Keratinocyte (primary cell): ENCODE results near the gene UBR2. TPM values are rescaled to one million over a fixed set of nuclear protein-coding genes. Genes with fewer than 3 reads are reported as not detected.

Source experiments
- DNase-seq: peaks from one replicate; pipeline ENCODE4 v3.0.0-alpha.2; 2011; ENCODE audit warnings: low read depth, missing footprints, low spot score
- FAIRE-seq: peaks from 2 replicates; lab custom pipeline; 2011; peaks lifted over from hg19 to GRCh38; lab: Jason Lieb, UNC
- H2AFZ ChIP-seq: 2 replicates; pipeline ENCODE4 v1.6.0; 2012; ENCODE audit warnings: low read length, control low read depth, inconsistent platforms; ENCODE audit not compliant: control insufficient read depth
- H3K27ac ChIP-seq: 2 replicates; pipeline ENCODE4 v1.5.1; 2011; ENCODE audit warnings: low read length; ENCODE audit not compliant: control insufficient read depth, insufficient read depth
- H3K27me3 ChIP-seq: 3 replicates; pipeline ENCODE4 v1.6.0; 2011; ENCODE audit warnings: low read length; ENCODE audit not compliant: control insufficient read depth, insufficient read depth; ENCODE audit errors: extremely low read depth
- H3K36me3 ChIP-seq, 2 experiments: 2 replicates in 1 of 2; 3 replicates in 1 of 2; pipeline ENCODE4 v1.5.1; 2011; ENCODE audit warnings: low read length in 2 of 2, mild to moderate bottlenecking in 1 of 2; ENCODE audit not compliant: control insufficient read depth in 2 of 2, insufficient read depth in 2 of 2; ENCODE audit errors: extremely low read depth in 1 of 2
- H3K4me1 ChIP-seq: 3 replicates; pipeline ENCODE4 v1.5.1; 2011; ENCODE audit warnings: low read length; ENCODE audit not compliant: control insufficient read depth, insufficient read depth; ENCODE audit errors: extremely low read depth
- H3K4me2 ChIP-seq: 3 replicates; pipeline ENCODE4 v1.6.0; 2011; ENCODE audit warnings: low read depth, low read length; ENCODE audit not compliant: control insufficient read depth, insufficient read depth; ENCODE audit errors: extremely low read depth
- H3K4me3 ChIP-seq, 3 experiments: fragments of 200-600 bp in 1 of 3; sonication (generic) in 1 of 3; 2 replicates in 2 of 3; 3 replicates in 1 of 3; pipeline ENCODE4 v1.5.1; 2011 to 2016; ENCODE audit warnings: low read length in 3 of 3, mild to moderate bottlenecking in 3 of 3, control low read depth in 2 of 3, inconsistent platforms in 1 of 3, low read depth in 1 of 3, mixed read lengths in 1 of 3, mixed run types in 1 of 3, moderate library complexity in 1 of 3; ENCODE audit not compliant: control insufficient read depth in 2 of 3, insufficient read depth in 2 of 3; ENCODE audit errors: extremely low read depth in 1 of 3
- H3K79me2 ChIP-seq: 2 replicates; pipeline ENCODE4 v1.6.0; 2012; ENCODE audit warnings: low read length; ENCODE audit not compliant: control insufficient read depth, insufficient read depth
- H3K9ac ChIP-seq: 3 replicates; pipeline ENCODE4 v1.6.0; 2011; ENCODE audit warnings: low read length; ENCODE audit not compliant: control insufficient read depth, insufficient read depth; ENCODE audit errors: extremely low read depth
- H3K9me1 ChIP-seq: 3 replicates; pipeline ENCODE4 v1.6.0; 2011; ENCODE audit warnings: low read length; ENCODE audit not compliant: control insufficient read depth, insufficient read depth; ENCODE audit errors: extremely low read depth
- H3K9me3 ChIP-seq: 2 replicates; pipeline ENCODE4 v1.5.1; 2012; ENCODE audit warnings: low read depth, low read length; ENCODE audit not compliant: control insufficient read depth
- H4K20me1 ChIP-seq: 3 replicates; pipeline ENCODE4 v1.6.0; 2011; ENCODE audit warnings: low read length; ENCODE audit not compliant: control insufficient read depth, insufficient read depth; ENCODE audit errors: extremely low read depth
- EZH2 ChIP-seq: IDR thresholded peaks from one replicate; pipeline ENCODE4 v1.6.1; 2012; ENCODE audit warnings: inconsistent platforms, mild to moderate bottlenecking, low read length, moderate library complexity
- dilution Hi-C: fragments of 300-500 bp; cut with MboI; formaldehyde crosslinking; loops from one replicate; pipeline ENCODE4 v1.7.0; 2020; ENCODE audit warnings: low sequenced_read_pairs; ENCODE audit not compliant: extremely low pct_ligation_motif_present
- polyA plus RNA-seq, 5 experiments: library from polyadenylated mRNA; depleted of rRNA in 3 of 5; stranded (reverse) in 3 of 5; stranded (forward) in 1 of 5; unstranded in 1 of 5; fragments of >200 nt; gene quantifications; 1 replicate in 1 of 5; 2 replicates in 3 of 5; 3 replicates in 1 of 5; pipeline versions ENCODE4 v1.2.1 to v1.2.3, GENCODE V29; 2011 to 2012; ENCODE audit warnings: missing spikeins in 2 of 5, low read depth in 1 of 5, low replicate concordance in 1 of 5
- TF ChIP-seq, protein P1 (sequence below), 3 experiments: IDR thresholded peaks in 1 of 3; conservative IDR thresholded peaks in 1 of 3; optimal IDR thresholded peaks in 1 of 3; 2 replicates in 2 of 3; 3 replicates in 1 of 3; pipeline versions ENCODE3 to v1.5.1; 2011; ENCODE audit warnings: low read length in 3 of 3, mild to moderate bottlenecking in 3 of 3, moderate library complexity in 2 of 3, control low read depth in 1 of 3, inconsistent platforms in 1 of 3; ENCODE audit not compliant: insufficient read depth in 2 of 3; ENCODE audit errors: extremely low read depth in 1 of 3

UBR2 gene
- polyA plus RNA-seq, 1 donor (not counting 4 experiments of a cell fraction or from before 2014, with no cell fraction given), result 21.6 TPM

DNA sequence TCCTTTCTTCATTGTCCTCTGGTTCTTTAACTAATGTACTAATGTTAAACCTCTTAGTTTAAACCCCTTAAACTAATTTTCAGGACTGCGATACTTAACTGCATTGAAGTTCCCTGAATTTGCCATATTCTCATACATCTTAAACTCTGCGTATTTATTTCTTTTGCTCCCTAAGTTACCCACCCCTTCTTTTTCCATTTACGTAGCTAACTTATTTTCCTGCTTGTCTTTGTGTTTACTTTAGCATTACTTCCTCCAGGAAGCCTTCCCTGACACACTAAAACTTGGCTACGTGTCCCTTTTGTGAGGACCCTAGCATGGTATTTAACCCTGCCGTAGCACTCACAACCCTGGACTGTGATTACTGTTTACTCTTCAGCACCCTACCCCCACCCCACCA is 79.0 kb downstream of the UBR2 start:
- no peak for FAIRE-seq
- no peaks in the 10 kb centered on the region for H3K9me1 ChIP-seq
- H3K4me1 ChIP-seq, result no peaks in the 10 kb centered on the region
- no peak overlapping the region for H3K9ac ChIP-seq
- dilution Hi-C loops, result no loop called here
- no peaks in the 10 kb centered on the region for H3K27me3 ChIP-seq
- no peak for DNase-seq
- H2AFZ ChIP-seq, result no peak overlapping the region
- H3K4me2 ChIP-seq, result no peak overlapping the region
- H4K20me1 ChIP-seq, result no peaks in the 10 kb centered on the region
- TF ChIP-seq, protein P1, sequence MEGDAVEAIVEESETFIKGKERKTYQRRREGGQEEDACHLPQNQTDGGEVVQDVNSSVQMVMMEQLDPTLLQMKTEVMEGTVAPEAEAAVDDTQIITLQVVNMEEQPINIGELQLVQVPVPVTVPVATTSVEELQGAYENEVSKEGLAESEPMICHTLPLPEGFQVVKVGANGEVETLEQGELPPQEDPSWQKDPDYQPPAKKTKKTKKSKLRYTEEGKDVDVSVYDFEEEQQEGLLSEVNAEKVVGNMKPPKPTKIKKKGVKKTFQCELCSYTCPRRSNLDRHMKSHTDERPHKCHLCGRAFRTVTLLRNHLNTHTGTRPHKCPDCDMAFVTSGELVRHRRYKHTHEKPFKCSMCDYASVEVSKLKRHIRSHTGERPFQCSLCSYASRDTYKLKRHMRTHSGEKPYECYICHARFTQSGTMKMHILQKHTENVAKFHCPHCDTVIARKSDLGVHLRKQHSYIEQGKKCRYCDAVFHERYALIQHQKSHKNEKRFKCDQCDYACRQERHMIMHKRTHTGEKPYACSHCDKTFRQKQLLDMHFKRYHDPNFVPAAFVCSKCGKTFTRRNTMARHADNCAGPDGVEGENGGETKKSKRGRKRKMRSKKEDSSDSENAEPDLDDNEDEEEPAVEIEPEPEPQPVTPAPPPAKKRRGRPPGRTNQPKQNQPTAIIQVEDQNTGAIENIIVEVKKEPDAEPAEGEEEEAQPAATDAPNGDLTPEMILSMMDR (optimal IDR thresholded peaks at IDR 0.05 in 1 of 3, IDR thresholded peaks at IDR 0.05 in 1 of 3, conservative IDR thresholded peaks at IDR 0.05 in 1 of 3; ENCODE audit: extremely low read depth in 1 of 3, insufficient read depth in 2 of 3, low read length in 3 of 3), result no peak
- no peak for TF ChIP-seq EZH2
- H3K9me3 ChIP-seq, result no peaks in the 10 kb centered on the region
- H3K79me2 ChIP-seq, result no peaks in the 10 kb centered on the region
- H3K4me3 ChIP-seq, result no peak overlapping the region
- H3K27ac ChIP-seq, result no peak overlapping the region
- H3K36me3 ChIP-seq, result peaks cover 12 to 18% of the 10 kb centered on the region in 2 experiments

DNA sequence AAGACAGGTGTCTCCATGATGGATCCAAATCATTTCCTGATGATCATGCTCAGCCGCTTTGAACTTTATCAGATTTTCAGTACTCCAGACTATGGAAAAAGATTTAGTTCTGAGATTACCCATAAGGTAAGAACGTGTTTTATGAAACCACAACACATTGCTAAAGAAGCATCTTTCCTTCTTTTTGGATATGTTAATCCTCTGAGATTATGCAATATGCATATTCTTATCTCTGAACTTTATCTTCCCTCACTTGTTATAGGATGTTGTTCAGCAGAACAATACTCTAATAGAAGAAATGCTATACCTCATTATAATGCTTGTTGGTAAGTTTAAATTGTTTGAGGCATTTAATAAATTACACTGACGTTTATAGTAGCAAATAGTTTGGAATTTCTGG is 80.4 kb downstream of the UBR2 start:
- no peak overlapping the region for H3K4me2 ChIP-seq
- dilution Hi-C loops, result no loop called here

More for the DNA sequence above, 80.4 kb downstream of the UBR2 start:
- H3K36me3 ChIP-seq, result peaks cover 17 to 18% of the 10 kb centered on the region in 2 experiments
- H3K9ac ChIP-seq, result no peak overlapping the region
- FAIRE-seq (no peak), DNase-seq (no peak)
- no peaks in the 10 kb centered on the region for H3K4me1 ChIP-seq
- no peaks in the 10 kb centered on the region for H4K20me1 ChIP-seq
- no peak overlapping the region for H3K27ac ChIP-seq
- H3K4me3 ChIP-seq, result no peak overlapping the region
- H3K79me2 ChIP-seq, result no peaks in the 10 kb centered on the region
- no peaks in the 10 kb centered on the region for H3K9me1 ChIP-seq
- TF ChIP-seq, protein P1 (optimal IDR thresholded peaks at IDR 0.05 in 1 of 3, IDR thresholded peaks at IDR 0.05 in 1 of 3, conservative IDR thresholded peaks at IDR 0.05 in 1 of 3; ENCODE audit: extremely low read depth in 1 of 3, insufficient read depth in 2 of 3, low read length in 3 of 3), result no peak
- TF ChIP-seq EZH2, result no peak
- no peak overlapping the region for H2AFZ ChIP-seq
- no peaks in the 10 kb centered on the region for H3K9me3 ChIP-seq
- no peaks in the 10 kb centered on the region for H3K27me3 ChIP-seq
